Parathyroid adenoma (tissue), 2 donors: Measurements from ENCODE around the gene FAM83D.

Experiments used
- H2AFZ ChIP-seq: fragments of 300-600 bp; sonication (generic); one replicate; pipeline ENCODE4 v1.7.0; 2017; ENCODE audit warnings: antibody characterized with exemption, mild to moderate bottlenecking
- H3K27ac ChIP-seq: fragments of 300-600 bp; sonication (generic); one replicate; pipeline ENCODE4 v1.7.0; 2017
- H3K27me3 ChIP-seq: fragments of 300-600 bp; sonication (generic); one replicate; pipeline ENCODE4 v1.7.0; 2017; ENCODE audit warnings: low read length; ENCODE audit not compliant: control insufficient read depth, insufficient read depth
- H3K36me3 ChIP-seq: fragments of 300-600 bp; sonication (generic); one replicate; pipeline ENCODE4 v1.7.0; 2017; ENCODE audit warnings: low read length; ENCODE audit not compliant: control insufficient read depth, insufficient read depth
- H3K4me1 ChIP-seq: fragments of 300-600 bp; sonication (generic); one replicate; pipeline ENCODE4 v1.7.0; 2017; ENCODE audit warnings: control low read depth
- H3K4me2 ChIP-seq: fragments of 300-600 bp; sonication (generic); one replicate; pipeline ENCODE4 v1.7.0; 2017; ENCODE audit warnings: low read length
- H3K4me3 ChIP-seq: fragments of 300-600 bp; sonication (generic); one replicate; pipeline ENCODE4 v1.7.0; 2017; ENCODE audit warnings: low read depth, low read length
- H3K79me2 ChIP-seq: fragments of 300-600 bp; sonication (generic); one replicate; pipeline ENCODE4 v1.7.0; 2017; ENCODE audit warnings: control low read depth
- H3K9ac ChIP-seq: fragments of 300-600 bp; sonication (generic); one replicate; pipeline ENCODE4 v1.7.0; 2017; ENCODE audit warnings: mild to moderate bottlenecking
- H3K9me3 ChIP-seq: fragments of 300-600 bp; sonication (generic); one replicate; pipeline ENCODE4 v1.7.0; 2017; ENCODE audit warnings: low read length; ENCODE audit not compliant: control insufficient read depth
- CTCF ChIP-seq: fragments of 300-600 bp; sonication (generic); IDR thresholded peaks from one replicate; pipeline ENCODE4 v1.7.0; 2017; ENCODE audit warnings: antibody characterized with exemption, mild to moderate bottlenecking
- donor health status: primary hyperparathyroidism.

The FAM83D gene

GRCh38 chr20:38965264-38965663 is 39.0 kb downstream of the FAM83D start:
- TF ChIP-seq CTCF = no peak
- Histone ChIP-seq H3K79me2 (peaks cover 10% of the 10 kb centered on the region), H3K4me1 (peaks cover 5% of the 10 kb centered on the region), H3K27ac (no peak overlapping the region), H3K4me3 (no peak overlapping the region), H3K9me3 (no peaks in the 10 kb centered on the region), H3K4me2 (no peak overlapping the region), H3K9ac (no peak overlapping the region), H3K36me3 (no peaks in the 10 kb centered on the region), H2AFZ (no peak overlapping the region), H3K27me3 (no peaks in the 10 kb centered on the region)

- H3K79me2 ChIP-seq = peaks cover 9% of the 10 kb centered on the region
- H3K36me3 ChIP-seq = no peaks in the 10 kb centered on the region
- H3K9ac ChIP-seq = no peak overlapping the region
- H3K4me1 ChIP-seq = peaks cover under 1% of the 10 kb centered on the region
- no peak overlapping the region for H3K4me2 ChIP-seq
- no peaks in the 10 kb centered on the region for H3K9me3 ChIP-seq
- TF ChIP-seq CTCF = no peak
- H3K27me3 ChIP-seq = no peaks in the 10 kb centered on the region
- no peak overlapping the region for H3K4me3 ChIP-seq
- no peak overlapping the region for H2AFZ ChIP-seq
- H3K27ac ChIP-seq = no peak overlapping the region
These were observed 41.9 kb downstream of the FAM83D start for GRCh38 chr20:38968090-38968489.

- no peak for TF ChIP-seq CTCF
- H3K9ac ChIP-seq = no peak overlapping the region
These were observed 43.5 kb downstream of the FAM83D start for GRCh38 chr20:38969708-38970107.

GRCh38 chr20:38970302-38970701 is 44.1 kb downstream of the FAM83D start:
- no peaks in the 10 kb centered on the region for H3K9me3 ChIP-seq
- no peak overlapping the region for H3K27ac ChIP-seq
- no peak overlapping the region for H3K4me2 ChIP-seq
- H3K27me3 ChIP-seq = no peaks in the 10 kb centered on the region
- no peak overlapping the region for H3K4me3 ChIP-seq
- H3K9ac ChIP-seq = no peak overlapping the region
- no peak for TF ChIP-seq CTCF
- H3K4me1 ChIP-seq = no peaks in the 10 kb centered on the region
- no peaks in the 10 kb centered on the region for H3K36me3 ChIP-seq
- no peak overlapping the region for H2AFZ ChIP-seq
- peaks cover 5% of the 10 kb centered on the region for H3K79me2 ChIP-seq

More at GRCh38 chr20:38969708-38970107, 43.5 kb downstream of the FAM83D start:
- H3K4me3 ChIP-seq = no peak overlapping the region
- no peaks in the 10 kb centered on the region for H3K36me3 ChIP-seq
- H3K9me3 ChIP-seq = no peaks in the 10 kb centered on the region
- H3K27me3 ChIP-seq = no peaks in the 10 kb centered on the region
- H3K79me2 ChIP-seq = peaks cover 5% of the 10 kb centered on the region
- no peak overlapping the region for H3K4me2 ChIP-seq
- H3K4me1 ChIP-seq = no peaks in the 10 kb centered on the region
- H3K27ac ChIP-seq = no peak overlapping the region
- no peak overlapping the region for H2AFZ ChIP-seq

GRCh38 chr20:38973107-38973506 is 46.9 kb downstream of the FAM83D start:
- Histone ChIP-seq H3K27ac (no peak overlapping the region), H3K36me3 (no peaks in the 10 kb centered on the region), H3K9ac (no peak overlapping the region), H3K4me3 (no peak overlapping the region), H3K9me3 (no peaks in the 10 kb centered on the region), H3K4me2 (no peak overlapping the region), H3K79me2 (peaks cover 9% of the 10 kb centered on the region), H2AFZ (no peak overlapping the region), H3K27me3 (no peaks in the 10 kb centered on the region), H3K4me1 (no peaks in the 10 kb centered on the region)
- TF ChIP-seq CTCF = no peak
